A673 (cell line): ENCODE data around the gene MORN4.

Source experiments
- EZH2 ChIP-seq: fragments of 200-600 bp; sonication (generic); IDR thresholded peaks from 2 replicates; pipeline ENCODE4 v1.6.1; 2017; ENCODE audit warnings: borderline replicate concordance, low read depth, mild to moderate bottlenecking, mixed read lengths, antibody characterized with exemption, low read length; ENCODE audit not compliant: poor library complexity, severe bottlenecking
- TF ChIP-seq, protein P1 (sequence below): fragments of 300-800, 200-600 bp; sonication (generic); conservative IDR thresholded peaks from 2 replicates; pipeline ENCODE4 v1.5.1; 2017; ENCODE audit warnings: low read depth, mild to moderate bottlenecking, antibody characterized with exemption, low read length, moderate library complexity, mixed read lengths

DNA sequence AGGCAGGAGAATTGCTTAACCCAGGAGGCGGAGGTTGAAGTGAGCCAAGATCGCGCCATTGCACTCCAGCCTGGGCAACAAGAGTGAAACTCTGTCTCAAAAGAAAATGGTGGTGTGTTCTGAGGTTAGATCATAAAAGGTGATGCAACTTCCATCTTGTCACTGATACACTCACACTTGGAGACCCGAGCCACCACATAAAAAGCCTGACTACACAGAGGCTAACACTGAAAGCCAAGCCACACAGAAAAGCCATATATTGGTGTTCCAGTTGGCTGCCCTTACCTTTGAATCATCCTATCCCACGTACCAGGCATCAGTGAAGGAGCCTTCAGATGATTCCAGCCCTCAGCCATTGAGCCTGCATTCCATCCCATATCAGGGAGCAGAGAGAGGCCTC, 4.0 kb downstream of the MORN4 start:
- TF ChIP-seq, protein P1, sequence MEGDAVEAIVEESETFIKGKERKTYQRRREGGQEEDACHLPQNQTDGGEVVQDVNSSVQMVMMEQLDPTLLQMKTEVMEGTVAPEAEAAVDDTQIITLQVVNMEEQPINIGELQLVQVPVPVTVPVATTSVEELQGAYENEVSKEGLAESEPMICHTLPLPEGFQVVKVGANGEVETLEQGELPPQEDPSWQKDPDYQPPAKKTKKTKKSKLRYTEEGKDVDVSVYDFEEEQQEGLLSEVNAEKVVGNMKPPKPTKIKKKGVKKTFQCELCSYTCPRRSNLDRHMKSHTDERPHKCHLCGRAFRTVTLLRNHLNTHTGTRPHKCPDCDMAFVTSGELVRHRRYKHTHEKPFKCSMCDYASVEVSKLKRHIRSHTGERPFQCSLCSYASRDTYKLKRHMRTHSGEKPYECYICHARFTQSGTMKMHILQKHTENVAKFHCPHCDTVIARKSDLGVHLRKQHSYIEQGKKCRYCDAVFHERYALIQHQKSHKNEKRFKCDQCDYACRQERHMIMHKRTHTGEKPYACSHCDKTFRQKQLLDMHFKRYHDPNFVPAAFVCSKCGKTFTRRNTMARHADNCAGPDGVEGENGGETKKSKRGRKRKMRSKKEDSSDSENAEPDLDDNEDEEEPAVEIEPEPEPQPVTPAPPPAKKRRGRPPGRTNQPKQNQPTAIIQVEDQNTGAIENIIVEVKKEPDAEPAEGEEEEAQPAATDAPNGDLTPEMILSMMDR: no peak
- no peak for TF ChIP-seq EZH2
